NCI-H345 treated with DMSO at 0.1 percent for 48 hours (cell line): ENCODE measurements around the gene GPR37L1.
A peak's percentile ranks its signal among the peaks of the same experiment; 100 is the strongest.

Experiments
- DNase-seq: peaks from one replicate; lab custom pipeline; 2025; ENCODE audit not compliant: unreplicated experiment; lab: John Stamatoyannopoulos, UW

GPR37L1 gene

GRCh38 chr1:202122639-202123335, at the start of gene GPR37L1:
Gene GPR37L1, plus strand, starts transcription at chr1:202122917. Its CDS starts 47 bp downstream, at chr1:202122964.
- DNase-seq = no peak

DNA sequence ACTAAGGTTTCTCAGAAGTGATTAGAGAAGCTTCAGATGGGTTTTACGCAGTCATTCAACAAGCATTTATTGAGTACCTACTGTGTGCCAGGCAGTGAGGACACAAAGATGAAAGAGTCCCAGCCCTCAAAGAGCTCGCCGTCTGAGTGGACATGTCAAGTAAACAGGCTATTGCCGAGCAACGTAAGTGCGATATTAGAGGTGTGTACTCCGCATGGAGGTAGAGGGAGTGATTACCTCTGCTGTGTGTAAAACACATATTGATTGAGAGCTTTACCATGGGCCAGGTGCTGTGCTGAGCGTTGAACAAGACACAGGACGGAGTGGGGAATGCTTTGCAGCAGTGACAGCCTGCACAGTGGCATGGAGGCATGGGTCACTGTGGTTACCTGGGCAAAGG, 49.5 kb upstream of the GPR37L1 start:
- no peak for DNase-seq

- no peak for DNase-seq
These were observed 47.7 kb upstream of the GPR37L1 start for GRCh38 chr1:202074985-202075384.

- DNase-seq = no peak
These were observed 47.3 kb upstream of the GPR37L1 start for GRCh38 chr1:202075389-202075788.

- no peak for DNase-seq
These were observed 46.6 kb upstream of the GPR37L1 start for GRCh38 chr1:202076050-202076511.

GRCh38 chr1:202078241-202078640, 44.5 kb upstream of the GPR37L1 start:
- DNase-seq = no peak

DNA sequence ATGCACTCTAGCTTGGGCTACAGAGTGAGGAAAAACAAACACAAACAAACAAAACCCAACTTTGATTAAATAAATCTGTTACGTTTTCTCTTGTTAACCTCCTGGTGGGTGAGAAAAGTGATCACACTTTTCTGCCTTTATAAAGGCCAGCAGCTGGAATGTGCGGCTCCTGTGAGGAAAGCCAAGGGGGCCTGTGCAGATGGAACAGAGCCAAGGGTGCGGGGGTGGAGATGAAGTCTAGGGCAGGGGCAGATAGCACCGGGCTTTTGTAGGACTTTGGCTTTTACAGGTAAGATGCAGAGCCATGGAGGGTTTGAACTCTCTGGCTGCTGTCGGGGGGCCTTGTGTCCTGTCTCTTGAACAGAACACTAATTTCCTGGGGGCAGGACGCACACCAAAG, 40.7 kb upstream of the GPR37L1 start:
- DNase-seq = peak; percentile 52

DNA sequence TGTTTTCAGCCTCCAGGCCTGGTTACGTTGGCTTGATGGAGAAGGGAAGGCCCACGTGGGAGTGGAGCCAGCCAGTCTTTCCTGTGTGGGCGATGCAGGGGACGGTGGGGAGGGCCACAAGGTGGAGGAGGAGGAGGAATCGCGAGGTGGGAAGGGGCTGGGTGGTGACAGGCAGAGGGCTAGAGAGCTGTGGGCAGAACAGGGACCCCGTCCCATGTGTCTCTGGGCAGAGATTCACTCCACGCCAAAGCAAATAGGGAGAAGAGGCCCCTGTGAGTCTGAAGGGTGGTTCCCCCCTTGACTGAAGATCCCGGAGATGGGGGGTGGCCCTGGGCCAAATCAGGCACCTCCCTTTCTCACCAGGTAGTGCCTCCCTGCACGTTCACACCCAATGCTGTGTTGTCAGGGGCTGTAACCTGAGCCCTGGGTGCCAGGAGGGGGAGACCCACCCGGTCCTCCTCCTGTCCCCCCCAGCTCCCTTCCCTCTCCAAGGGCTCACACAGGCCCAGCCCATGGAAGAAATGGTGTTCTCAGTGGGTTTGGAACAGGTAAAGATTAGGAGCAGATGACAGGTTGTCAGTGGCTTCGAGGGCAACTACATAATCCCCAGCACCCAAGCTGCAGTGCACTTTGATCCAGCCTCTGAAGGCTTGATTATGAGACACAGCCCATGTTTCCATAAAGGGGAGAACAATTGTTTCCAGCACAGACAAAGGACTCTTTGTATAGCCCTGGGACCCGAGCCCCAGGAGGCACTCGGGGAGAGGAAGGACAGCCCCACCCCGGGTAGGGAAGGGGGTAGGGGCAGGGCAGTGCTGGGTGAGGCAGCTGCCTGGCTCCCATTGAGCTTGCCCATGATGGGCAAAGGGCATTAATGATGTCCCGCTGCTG, 37.7 kb upstream of the GPR37L1 start:
- peak; percentile 90 for DNase-seq

DNA sequence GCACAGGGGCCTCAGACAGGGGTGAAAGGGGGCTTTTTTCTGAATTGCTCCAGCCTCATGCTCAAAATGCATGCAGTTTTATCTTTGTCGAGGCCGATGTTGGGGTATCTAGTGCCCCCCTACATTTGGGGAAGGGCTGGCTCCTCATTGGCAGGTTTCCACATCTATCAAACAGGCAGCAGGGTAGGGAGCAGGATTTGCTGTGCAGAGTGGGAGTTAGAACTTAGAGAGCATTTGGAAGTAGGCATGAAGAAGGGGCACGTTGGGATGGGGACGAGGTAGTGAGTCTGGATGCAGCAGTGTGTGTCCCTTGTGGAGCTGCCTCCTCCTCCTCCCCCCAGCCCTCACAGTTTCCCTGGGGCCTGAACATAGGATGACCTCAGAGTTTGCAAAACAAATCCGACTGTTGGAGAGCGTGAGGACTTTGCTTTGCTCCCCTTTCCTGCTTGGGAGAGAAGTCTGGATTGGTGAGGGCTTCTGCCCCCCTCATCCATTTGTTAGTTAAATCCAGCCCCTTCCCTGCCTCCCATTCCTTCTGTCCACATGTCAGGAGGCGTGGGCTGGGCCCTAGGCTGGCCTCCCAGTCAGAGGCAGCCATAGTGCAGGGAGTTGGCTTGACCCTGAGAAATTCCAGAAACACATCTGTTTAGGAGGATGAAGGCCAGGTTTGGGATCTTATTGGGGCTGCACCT, 36.9 kb upstream of the GPR37L1 start:
- peak; percentile 68 for DNase-seq

- DNase-seq = no peak
These were observed 36.0 kb upstream of the GPR37L1 start for GRCh38 chr1:202086579-202087350.

- no peak for DNase-seq
These were observed 34.5 kb upstream of the GPR37L1 start for GRCh38 chr1:202088206-202088605.

DNA sequence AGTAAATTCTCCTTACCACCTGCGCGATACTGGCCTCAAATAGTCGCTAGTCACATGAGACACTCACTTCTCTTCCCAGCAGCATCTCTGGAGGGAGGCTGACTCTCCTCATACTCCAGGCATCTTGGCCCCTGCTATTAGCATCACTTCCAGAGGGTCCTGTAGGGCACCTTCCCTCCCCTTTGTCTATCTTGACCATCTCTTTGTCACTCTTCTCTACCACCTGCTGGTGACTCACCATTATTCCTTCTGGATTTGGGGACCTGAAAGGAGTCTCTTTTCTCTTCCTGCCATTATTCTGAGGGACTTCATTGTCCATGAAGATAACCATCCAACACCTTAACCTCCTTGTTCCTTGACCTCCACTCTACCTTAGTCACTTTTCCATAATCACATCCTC, 31.7 kb upstream of the GPR37L1 start:
- DNase-seq = no peak

GRCh38 chr1:202093858-202094257, 28.9 kb upstream of the GPR37L1 start:
- no peak for DNase-seq

DNA sequence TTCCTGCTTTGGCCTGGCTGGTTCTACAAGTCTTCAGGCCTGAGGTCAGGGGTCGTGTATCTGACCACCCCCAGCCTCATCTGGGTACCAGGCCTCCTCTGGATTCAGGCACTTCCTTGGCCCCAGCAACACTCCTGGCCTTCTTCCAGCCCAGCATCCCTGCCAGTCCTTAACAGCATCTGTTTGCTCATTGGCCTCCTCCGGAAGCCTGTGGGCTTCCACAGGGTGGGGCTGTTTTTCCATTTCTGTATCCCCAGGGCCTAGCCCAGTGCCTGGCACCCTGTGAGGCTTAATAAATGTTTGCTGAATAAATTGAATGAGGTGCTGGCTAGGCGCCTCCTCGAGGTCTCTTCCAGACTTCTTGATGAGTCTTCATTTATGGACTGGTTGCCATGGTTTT, 21.5 kb upstream of the GPR37L1 start:
- no peak for DNase-seq

DNA sequence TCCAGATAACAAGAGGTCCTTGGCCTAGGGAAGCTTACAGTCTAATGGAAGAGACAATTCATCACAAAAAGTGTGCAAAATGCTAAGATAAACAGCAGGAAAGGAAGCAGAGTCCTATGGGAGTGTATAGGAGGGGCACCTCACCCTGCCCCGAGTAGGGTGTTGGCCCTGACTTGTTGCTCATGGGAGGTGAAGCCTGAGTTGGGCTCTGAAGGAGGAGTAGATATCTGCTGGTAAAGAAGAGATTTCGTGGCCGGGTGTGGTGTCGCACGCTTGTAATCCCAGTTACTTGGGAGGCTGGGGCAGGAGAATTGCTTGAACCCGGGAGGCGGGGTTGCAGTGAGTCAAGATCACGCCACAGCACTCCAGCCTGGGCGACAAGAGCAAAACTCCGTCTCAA, 18.6 kb upstream of the GPR37L1 start:
- no peak for DNase-seq

DNA sequence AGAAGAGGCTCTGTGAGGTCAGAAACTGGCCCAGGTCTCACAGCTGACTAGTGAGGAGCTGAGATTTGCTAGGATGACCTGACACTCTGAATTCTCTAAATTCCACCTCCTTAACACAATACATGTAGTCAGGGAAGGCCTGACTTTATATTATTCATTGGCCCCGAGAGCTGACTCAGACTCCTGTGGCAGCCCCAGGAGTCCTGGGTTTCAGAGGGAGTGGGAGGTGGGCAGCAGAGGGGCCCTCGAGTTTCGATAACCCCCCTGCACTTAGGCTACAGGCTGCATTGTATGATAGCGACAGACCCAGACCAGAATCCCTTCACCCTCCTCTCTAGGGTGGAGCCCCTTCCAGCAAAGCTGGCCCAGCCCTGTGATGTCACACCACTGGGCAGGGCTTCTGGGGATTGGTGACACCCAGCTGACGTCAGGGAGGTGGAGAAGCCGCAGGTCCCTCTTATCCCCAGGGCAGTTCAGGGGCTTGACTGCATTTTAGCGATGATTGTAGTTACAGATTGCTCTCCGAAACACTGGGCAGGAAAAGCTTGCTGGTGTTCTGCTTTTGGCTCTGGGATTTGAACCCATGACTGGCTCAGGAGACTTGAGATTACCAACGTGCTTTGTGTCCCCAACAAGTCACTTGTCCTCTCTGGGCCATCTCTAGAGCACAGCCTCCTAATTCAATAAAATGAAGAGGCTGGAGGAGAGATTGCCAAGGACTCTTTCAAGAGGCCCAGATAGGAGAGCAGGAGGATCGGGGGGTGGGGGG, 17.0 kb upstream of the GPR37L1 start:
- no peak for DNase-seq

GRCh38 chr1:202106340-202107254, 16.1 kb upstream of the GPR37L1 start:
- peak; percentile 79 for DNase-seq

DNA sequence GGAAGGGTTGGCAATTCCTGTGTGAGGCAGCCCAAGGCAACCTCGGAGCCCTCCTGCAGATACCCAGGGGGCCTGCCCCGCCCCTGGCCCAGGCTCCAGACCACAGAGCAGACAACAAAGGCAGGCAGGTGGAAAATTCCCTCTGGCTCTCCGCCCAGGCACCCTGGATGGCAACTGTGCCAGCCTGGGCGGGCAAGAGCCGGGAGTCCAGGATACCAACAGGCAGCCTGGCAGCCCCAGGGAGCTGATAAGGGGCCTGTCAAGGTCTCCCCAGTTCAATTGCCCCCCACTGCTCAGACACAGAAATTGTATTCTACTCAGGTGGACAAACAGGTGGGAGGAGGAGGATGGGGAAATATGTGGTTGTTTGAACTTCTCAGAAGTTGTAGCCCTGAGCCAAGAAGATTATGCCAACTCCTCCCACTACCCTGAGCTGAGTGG, 15.4 kb upstream of the GPR37L1 start:
- DNase-seq = peak; percentile 94
